Liver (tissue), 9 donors: Measurements from ENCODE around the gene RARB. TPM values are rescaled to one million over a fixed set of nuclear protein-coding genes. Genes with fewer than 3 reads are reported as not detected.

Experiments
- DNase-seq: peaks from one replicate; pipeline ENCODE4 v3.0.0-alpha.2; 2017; ENCODE audit warnings: low spot score
- H3K27ac ChIP-seq, 2 donors: one replicate each; pipeline ENCODE4 v1.7.0; 2013; ENCODE audit warnings: inconsistent platforms in 2 of 2, low read length in 2 of 2, control low read depth in 1 of 2, low read depth in 1 of 2, mild to moderate bottlenecking in 1 of 2
- H3K27me3 ChIP-seq, 4 donors: one replicate each; pipeline versions ENCODE4 v1.6.1 to v1.7.0; 2013; ENCODE audit warnings: low read length in 3 of 4, inconsistent platforms in 1 of 4, mild to moderate bottlenecking in 1 of 4, moderate library complexity in 1 of 4; ENCODE audit not compliant: control insufficient read depth in 4 of 4, insufficient read depth in 4 of 4
- H3K36me3 ChIP-seq, 4 donors: one replicate each; pipeline versions ENCODE4 v1.6.1 to v1.7.0; 2013; ENCODE audit warnings: low read length in 3 of 4, mild to moderate bottlenecking in 3 of 4, low read depth in 1 of 4, moderate library complexity in 1 of 4; ENCODE audit not compliant: control insufficient read depth in 4 of 4, insufficient read depth in 3 of 4
- H3K4me1 ChIP-seq, 4 donors: one replicate each; pipeline versions ENCODE4 v1.6.1 to v1.7.0; 2013; ENCODE audit warnings: low read length in 3 of 4, mild to moderate bottlenecking in 3 of 4, moderate library complexity in 1 of 4; ENCODE audit not compliant: control insufficient read depth in 4 of 4, insufficient read depth in 4 of 4
- H3K4me3 ChIP-seq, 3 donors: one replicate each; pipeline versions ENCODE4 v1.6.1 to v1.7.0; 2013; ENCODE audit warnings: low read length in 3 of 3, control low read depth in 1 of 3, low read depth in 1 of 3, mild to moderate bottlenecking in 1 of 3
- H3K9ac ChIP-seq, 2 donors: one replicate each; pipeline ENCODE4 v1.7.0; 2013; ENCODE audit warnings: low read length in 2 of 2, mild to moderate bottlenecking in 2 of 2, moderate library complexity in 2 of 2, control low read depth in 1 of 2, low read depth in 1 of 2
- H3K9me3 ChIP-seq, 4 donors: one replicate each; pipeline versions ENCODE4 v1.6.1 to v1.7.0; 2013; ENCODE audit warnings: low read length in 3 of 4; ENCODE audit not compliant: control insufficient read depth in 4 of 4
- EGR1 ChIP-seq, 2 donors: IDR thresholded peaks; 2 replicates each; pipeline ENCODE4 v1.6.1; 2016 to 2018; ENCODE audit warnings: antibody characterized with exemption in 2 of 2, low read depth in 2 of 2
- FOXA1 ChIP-seq: IDR thresholded peaks from 2 replicates; pipeline ENCODE4 v1.6.1; 2016; ENCODE audit warnings: antibody characterized with exemption
- FOXA2 ChIP-seq: IDR thresholded peaks from 2 replicates; pipeline ENCODE4 v1.6.1; 2016; ENCODE audit warnings: antibody characterized with exemption
- GABPA ChIP-seq, 2 donors: IDR thresholded peaks in 1 of 2; conservative IDR thresholded peaks in 1 of 2; 2 replicates each; pipeline ENCODE4 v1.6.1; 2016; ENCODE audit warnings: antibody characterized with exemption in 2 of 2, mild to moderate bottlenecking in 1 of 2, moderate library complexity in 1 of 2
- HNF4G ChIP-seq: IDR thresholded peaks from 2 replicates; pipeline ENCODE4 v1.6.1; 2016; ENCODE audit warnings: antibody characterized with exemption
- MAX ChIP-seq: IDR thresholded peaks from 2 replicates; pipeline ENCODE4 v1.6.1; 2016; ENCODE audit warnings: antibody characterized with exemption
- REST ChIP-seq: IDR thresholded peaks from 2 replicates; pipeline ENCODE4 v1.6.1; 2016; ENCODE audit warnings: antibody characterized with exemption, mild to moderate bottlenecking
- RXRA ChIP-seq, 2 donors: IDR thresholded peaks; 2 replicates each; pipeline ENCODE4 v1.6.1; 2017 to 2018; ENCODE audit warnings: antibody characterized with exemption in 2 of 2, mild to moderate bottlenecking in 1 of 2
- SP1 ChIP-seq: IDR thresholded peaks from 2 replicates; pipeline ENCODE4 v1.6.1; 2018; ENCODE audit warnings: antibody characterized with exemption, mild to moderate bottlenecking
- YY1 ChIP-seq: IDR thresholded peaks from 2 replicates; pipeline ENCODE4 v1.6.1; 2016; ENCODE audit warnings: antibody characterized with exemption, mild to moderate bottlenecking
- ZBTB33 ChIP-seq: IDR thresholded peaks from 2 replicates; pipeline ENCODE4 v1.6.1; 2016; ENCODE audit warnings: antibody characterized with exemption
- WGBS: extraction: QIAGEN DNeasy Blood & Tissue Kit; methylation state at CpG from one replicate; pipeline ENCODE4 v1.1.7; 2013; 5-methylcytosine and 5-hydroxymethylcytosine counted together
- polyA plus RNA-seq, 2 donors: library from polyadenylated mRNA; stranded (reverse) in 1 of 2; unstranded in 1 of 2; fragments of 200-250 nt in 1 of 2; fragments of >200 nt in 1 of 2; fragmentation: Nextera tagmentation in 1 of 2; extraction: Ambion mirVana in 1 of 2; gene quantifications; one replicate each; pipeline versions ENCODE4 v1.2.1 to v1.2.3, GENCODE V29; 2013 to 2015
- total RNA-seq, 2 donors: library from RNA; depleted of rRNA; stranded (reverse); fragments of >200 nt; gene quantifications; one replicate each; pipeline ENCODE4 v1.2.3, GENCODE V29; 2014
- donor health status: healthy.
- donor health status: healthy.
- donor health status: healthy.
- donor health status: healthy.
- donor health status: healthy.

Gene RARB
- total and polyA plus RNA-seq, 4 donors = 2.1 to 3.3 (median 2.3) TPM

DNA sequence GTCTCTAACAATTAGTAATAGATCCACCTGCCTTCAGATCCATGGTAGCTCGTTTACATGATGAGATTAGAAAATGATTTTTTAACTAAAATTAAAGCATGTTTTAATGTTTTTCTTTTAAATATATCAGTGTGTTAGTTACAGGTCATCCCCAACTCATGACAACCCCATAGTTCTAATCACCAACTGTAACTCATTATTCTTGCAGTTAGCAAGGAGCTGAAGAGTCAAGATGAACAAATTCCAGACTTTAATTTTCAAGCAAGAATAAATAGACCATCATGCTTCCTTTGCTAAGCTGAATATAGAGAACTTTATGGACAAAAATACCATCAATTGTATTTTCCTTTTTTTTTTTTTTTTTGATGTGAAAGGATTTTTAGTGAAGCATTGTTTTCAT, 135.5 kb downstream of the RARB start:
- WGBS = 82% methylated on average over 1 of the region's 1 CpG

GRCh38 chr3:25564075-25564474, 136.0 kb downstream of the RARB start:
- WGBS = 93% methylated on average over 4 of the region's 4 CpGs

More for the DNA sequence above, 135.5 kb downstream of the RARB start:
- DNase-seq = no peak
- H3K9me3 ChIP-seq = no peaks in the 10 kb centered on the region
- H3K9ac ChIP-seq = no peak overlapping the region
- H3K4me1 ChIP-seq = no peaks in the 10 kb centered on the region
- H3K27ac ChIP-seq = no peak overlapping the region
- no peaks in the 10 kb centered on the region for H3K27me3 ChIP-seq
- TF ChIP-seq FOXA1 = no peak
- no peak for TF ChIP-seq MAX
- no peak overlapping the region for H3K4me3 ChIP-seq
- H3K36me3 ChIP-seq = no peaks in the 10 kb centered on the region

More at GRCh38 chr3:25564075-25564474, 136.0 kb downstream of the RARB start:
- H3K9ac ChIP-seq = no peak overlapping the region
- no peak overlapping the region for H3K4me3 ChIP-seq
- no peak overlapping the region for H3K27ac ChIP-seq
- H3K4me1 ChIP-seq = no peaks in the 10 kb centered on the region
- no peaks in the 10 kb centered on the region for H3K27me3 ChIP-seq
- TF ChIP-seq SP1 (no peak), FOXA2 (no peak), EGR1 (IDR thresholded peaks at IDR 0.05; ENCODE audit: low read depth in 2 of 2) (no peak), GABPA (IDR thresholded peaks at IDR 0.05 in 1 of 2, conservative IDR thresholded peaks at IDR 0.05 in 1 of 2) (no peak), RXRA (IDR thresholded peaks at IDR 0.05) (no peak), YY1 (no peak), HNF4G (no peak), REST (no peak), ZBTB33 (no peak)
- no peak for DNase-seq
- no peaks in the 10 kb centered on the region for H3K36me3 ChIP-seq
- H3K9me3 ChIP-seq = no peaks in the 10 kb centered on the region
